HG03095 (cell line): ENCODE data around the gene ZNHIT1.

Source experiments
- ATAC-seq: cut with Tn5 transposase; IDR thresholded peaks from one replicate; pipeline ENCODE4 v1.9.1; 2021; ENCODE audit warnings: moderate library complexity; ENCODE audit not compliant: unreplicated experiment

Gene ZNHIT1

GRCh38 chr7:101216860-101217387, 1.0 kb upstream of the ZNHIT1 start:
- ATAC-seq: peak; percentile 10

- no peak for ATAC-seq
Measured at GRCh38 chr7:101218236-101219125, 516 bp downstream of the ZNHIT1 start.

GRCh38 chr7:101220295-101220694, 2.3 kb downstream of the ZNHIT1 start:
- no peak for ATAC-seq

- no peak for ATAC-seq
Measured at GRCh38 chr7:101222275-101222830, 4.4 kb downstream of the ZNHIT1 start.

- no peak for ATAC-seq
Measured at GRCh38 chr7:101223528-101223927, 5.6 kb downstream of the ZNHIT1 start.

GRCh38 chr7:101225650-101226049, 7.7 kb downstream of the ZNHIT1 start:
- no peak for ATAC-seq

- no peak for ATAC-seq
Measured at GRCh38 chr7:101226721-101227120, 8.8 kb downstream of the ZNHIT1 start.

GRCh38 chr7:101231644-101232043, 13.7 kb downstream of the ZNHIT1 start:
- ATAC-seq: no peak

- no peak for ATAC-seq
Measured at GRCh38 chr7:101232141-101232850, 14.3 kb downstream of the ZNHIT1 start.

GRCh38 chr7:101233907-101234547, 16.1 kb downstream of the ZNHIT1 start:
- no peak for ATAC-seq

- ATAC-seq: no peak
Measured at GRCh38 chr7:101234636-101235035, 16.7 kb downstream of the ZNHIT1 start.

- ATAC-seq: no peak
Measured at GRCh38 chr7:101235050-101235449, 17.1 kb downstream of the ZNHIT1 start.

- ATAC-seq: no peak
Measured at GRCh38 chr7:101235522-101235921, 17.6 kb downstream of the ZNHIT1 start.

GRCh38 chr7:101236292-101236835, 18.4 kb downstream of the ZNHIT1 start:
- no peak for ATAC-seq

- ATAC-seq: no peak
Measured at GRCh38 chr7:101237206-101238067, 19.5 kb downstream of the ZNHIT1 start, which contains the start of gene CLDN15. Gene CLDN15, minus strand, starts transcription at chr7:101237802. Its CDS starts 221 bp downstream, at chr7:101237581.

- no peak for ATAC-seq
Measured at GRCh38 chr7:101238226-101239182, 20.5 kb downstream of the ZNHIT1 start.

GRCh38 chr7:101239191-101239950, 21.4 kb downstream of the ZNHIT1 start:
- ATAC-seq: no peak

- no peak for ATAC-seq
Measured at GRCh38 chr7:101239951-101240220, 21.9 kb downstream of the ZNHIT1 start.
